DOHH2 (cell line): ENCODE data around the gene PLA2G4E.

ENCODE experiments used
- H3F3A ChIP-seq: fragments of 200-600 bp; sonication (generic), shearing (Covaris generic); 2 replicates; pipeline ENCODE4 v1.6.0; 2016; ENCODE audit warnings: antibody characterized with exemption, mild to moderate bottlenecking; ENCODE audit not compliant: control insufficient read depth, insufficient read depth
- H3K27ac ChIP-seq: fragments of 200-600 bp; sonication (generic); 2 replicates; pipeline ENCODE4 v1.5.1; 2014; ENCODE audit warnings: low read depth, mild to moderate bottlenecking, low read length, moderate library complexity
- H3K27me3 ChIP-seq: fragments of 200-600 bp; sonication (generic); 2 replicates; pipeline ENCODE4 v1.6.1; 2014; ENCODE audit warnings: mild to moderate bottlenecking, low read length, mixed read lengths; ENCODE audit not compliant: control insufficient read depth
- H3K36me3 ChIP-seq: fragments of 200-600 bp; sonication (generic); 2 replicates; pipeline ENCODE4 v1.6.1; 2014; ENCODE audit warnings: mild to moderate bottlenecking, low read length, moderate library complexity, mixed read lengths; ENCODE audit not compliant: control insufficient read depth
- H3K4me1 ChIP-seq: fragments of 200-600 bp; sonication (generic); 2 replicates; pipeline ENCODE4 v1.6.1; 2014; ENCODE audit warnings: mild to moderate bottlenecking, low read length, mixed read lengths; ENCODE audit not compliant: control insufficient read depth
- H3K4me2 ChIP-seq: fragments of 200-600 bp; sonication (generic); 2 replicates; pipeline ENCODE4 v1.6.0; 2014; ENCODE audit warnings: mild to moderate bottlenecking, low read length, moderate library complexity
- H3K4me3 ChIP-seq: fragments of 200-600 bp; sonication (generic); 2 replicates; pipeline ENCODE4 v1.5.1; 2014; ENCODE audit warnings: mild to moderate bottlenecking, low read length, mixed read lengths
- H3K79me2 ChIP-seq: fragments of 200-600 bp; sonication (generic); 2 replicates; pipeline ENCODE4 v1.6.1; 2014; ENCODE audit warnings: mild to moderate bottlenecking, low read length, mixed read lengths; ENCODE audit not compliant: control insufficient read depth
- H3K9me2 ChIP-seq: fragments of 200-600 bp; sonication (generic); replicated peaks from 2 replicates; pipeline ENCODE4 v1.6.1; 2014; ENCODE audit warnings: mild to moderate bottlenecking, low read length, mixed read lengths; ENCODE audit not compliant: control insufficient read depth
- H3K9me3 ChIP-seq: fragments of 200-600 bp; sonication (generic); 2 replicates; pipeline ENCODE4 v1.6.1; 2014; ENCODE audit warnings: antibody characterized with exemption, low read length, mixed read lengths; ENCODE audit not compliant: control insufficient read depth, insufficient read depth
- H4K20me1 ChIP-seq: fragments of 200-600 bp; sonication (generic); 2 replicates; pipeline ENCODE4 v1.6.0; 2014; ENCODE audit warnings: low read depth, mild to moderate bottlenecking, antibody characterized with exemption, low read length, moderate library complexity; ENCODE audit not compliant: control insufficient read depth, insufficient read depth
- EZH2phosphoT487 ChIP-seq: fragments of 200-600 bp; sonication (generic); IDR thresholded peaks from 2 replicates; pipeline ENCODE4 v1.6.1; 2017; ENCODE audit warnings: borderline replicate concordance, mild to moderate bottlenecking, antibody characterized with exemption, low read length, moderate library complexity, mixed read lengths
- TF ChIP-seq, protein P1 (sequence below): fragments of 200-600 bp; sonication (generic); IDR thresholded peaks from one replicate; pipeline ENCODE4 v1.5.1; 2014; ENCODE audit warnings: antibody characterized with exemption, mild to moderate bottlenecking, low read depth, low read length; ENCODE audit not compliant: poor library complexity, severe bottlenecking

The PLA2G4E gene

DNA sequence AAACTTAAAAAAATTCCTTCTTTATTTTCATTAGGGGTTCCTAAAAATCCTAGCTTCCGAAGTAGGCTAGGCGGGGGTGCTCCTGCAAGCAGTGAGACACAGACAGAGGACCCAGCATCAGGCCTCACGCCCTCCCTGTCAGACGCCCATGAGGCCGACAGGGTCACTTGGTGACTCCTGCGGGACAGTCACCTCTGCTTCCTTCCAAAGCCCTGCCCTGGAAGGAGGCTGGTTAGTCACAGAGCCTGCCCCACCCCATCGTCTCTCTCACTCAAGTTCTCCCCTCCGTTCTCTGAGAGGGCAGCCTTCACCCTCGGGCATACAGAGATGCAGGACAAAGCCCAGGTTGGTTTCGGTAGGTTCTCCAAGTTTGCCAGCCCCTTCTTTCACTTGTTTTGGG, 87.1 kb downstream of the PLA2G4E start:
- H3K79me2 ChIP-seq: no peaks in the 10 kb centered on the region
- H3K4me2 ChIP-seq: no peak overlapping the region
- H3K27ac ChIP-seq: no peak overlapping the region
- peaks cover 6% of the 10 kb centered on the region; the same call in 1 of the 2 replicates for H3F3A ChIP-seq
- no peaks in the 10 kb centered on the region for H3K9me2 ChIP-seq
- no peak overlapping the region for H3K4me3 ChIP-seq
- H4K20me1 ChIP-seq: no peaks in the 10 kb centered on the region
- TF ChIP-seq, protein P1, sequence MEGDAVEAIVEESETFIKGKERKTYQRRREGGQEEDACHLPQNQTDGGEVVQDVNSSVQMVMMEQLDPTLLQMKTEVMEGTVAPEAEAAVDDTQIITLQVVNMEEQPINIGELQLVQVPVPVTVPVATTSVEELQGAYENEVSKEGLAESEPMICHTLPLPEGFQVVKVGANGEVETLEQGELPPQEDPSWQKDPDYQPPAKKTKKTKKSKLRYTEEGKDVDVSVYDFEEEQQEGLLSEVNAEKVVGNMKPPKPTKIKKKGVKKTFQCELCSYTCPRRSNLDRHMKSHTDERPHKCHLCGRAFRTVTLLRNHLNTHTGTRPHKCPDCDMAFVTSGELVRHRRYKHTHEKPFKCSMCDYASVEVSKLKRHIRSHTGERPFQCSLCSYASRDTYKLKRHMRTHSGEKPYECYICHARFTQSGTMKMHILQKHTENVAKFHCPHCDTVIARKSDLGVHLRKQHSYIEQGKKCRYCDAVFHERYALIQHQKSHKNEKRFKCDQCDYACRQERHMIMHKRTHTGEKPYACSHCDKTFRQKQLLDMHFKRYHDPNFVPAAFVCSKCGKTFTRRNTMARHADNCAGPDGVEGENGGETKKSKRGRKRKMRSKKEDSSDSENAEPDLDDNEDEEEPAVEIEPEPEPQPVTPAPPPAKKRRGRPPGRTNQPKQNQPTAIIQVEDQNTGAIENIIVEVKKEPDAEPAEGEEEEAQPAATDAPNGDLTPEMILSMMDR: no peak
- no peak for TF ChIP-seq EZH2phosphoT487
- no peaks in the 10 kb centered on the region for H3K9me3 ChIP-seq
- H3K4me1 ChIP-seq: peaks cover 42% of the 10 kb centered on the region
- H3K27me3 ChIP-seq: no peaks in the 10 kb centered on the region
- H3K36me3 ChIP-seq: no peaks in the 10 kb centered on the region

DNA sequence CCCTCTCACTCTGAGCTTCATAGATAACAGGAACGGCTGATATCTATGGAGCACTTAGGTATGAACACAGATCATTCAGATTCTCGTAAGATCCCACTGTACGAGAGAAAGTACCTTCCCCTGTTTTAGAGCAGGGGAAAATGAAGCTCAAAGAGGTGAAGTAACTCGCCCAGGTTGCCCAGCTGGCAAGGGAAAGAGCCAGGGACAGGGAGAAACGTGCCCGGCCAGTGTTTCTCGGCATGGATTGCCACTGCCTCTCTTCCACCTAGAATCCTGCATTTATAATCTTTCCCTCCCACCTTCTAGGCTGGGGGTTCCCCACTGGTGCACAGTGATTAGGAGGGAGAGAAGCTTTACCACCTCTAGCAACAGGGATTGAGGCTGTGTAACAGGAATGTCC, 87.5 kb downstream of the PLA2G4E start:
- Histone ChIP-seq H3K79me2 (no peaks in the 10 kb centered on the region), H3K9me3 (no peaks in the 10 kb centered on the region), H4K20me1 (no peaks in the 10 kb centered on the region), H3K9me2 (no peaks in the 10 kb centered on the region), H3F3A (peaks cover 6% of the 10 kb centered on the region; the same call in 1 of the 2 replicates), H3K27ac (no peak overlapping the region), H3K36me3 (no peaks in the 10 kb centered on the region), H3K4me2 (no peak overlapping the region), H3K4me1 (peaks cover 47% of the 10 kb centered on the region), H3K4me3 (no peak overlapping the region), H3K27me3 (no peaks in the 10 kb centered on the region)
- no peak for TF ChIP-seq EZH2phosphoT487
- TF ChIP-seq, protein P1: no peak

DNA sequence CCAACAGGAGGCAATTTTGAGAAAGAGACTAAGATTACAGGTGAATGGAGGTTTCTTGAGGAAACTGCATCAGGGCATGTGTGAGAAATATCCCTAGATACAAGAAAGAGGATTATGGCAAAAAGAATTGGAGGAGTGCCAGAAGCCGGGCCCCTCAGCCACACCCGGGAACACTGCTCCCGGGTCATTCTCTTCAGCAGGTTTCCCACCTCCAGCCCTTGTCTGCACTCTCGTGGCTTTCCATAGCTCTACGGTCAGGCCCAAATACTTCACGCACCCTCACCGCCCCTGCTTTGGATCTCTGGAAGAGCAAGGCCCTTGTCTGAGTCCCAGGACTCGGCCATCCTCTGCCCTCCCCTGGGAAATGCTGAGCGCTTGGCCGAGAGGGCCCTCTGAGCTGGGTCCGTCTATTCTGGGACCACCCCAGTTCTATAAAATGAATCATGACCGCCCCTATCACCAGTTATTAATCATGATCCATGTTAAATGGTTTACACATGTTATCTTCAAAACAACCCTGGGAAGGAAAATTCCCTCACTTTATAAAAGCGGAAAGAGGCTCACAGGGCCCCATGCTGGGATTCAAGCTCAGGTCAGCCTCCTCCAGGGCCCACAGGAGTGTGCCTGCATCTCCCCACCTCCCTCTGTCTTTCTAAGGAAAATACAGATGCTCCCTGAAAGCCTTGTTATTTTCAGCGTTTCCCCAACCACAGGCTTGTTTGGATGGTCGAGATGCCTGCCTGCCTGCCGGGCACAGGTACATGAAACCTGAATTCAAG, 88.1 kb downstream of the PLA2G4E start:
- TF ChIP-seq, protein P1: no peak
- TF ChIP-seq EZH2phosphoT487: no peak
- Histone ChIP-seq H3K36me3 (no peaks in the 10 kb centered on the region), H3F3A (peaks cover 11% of the 10 kb centered on the region; the same call in 1 of the 2 replicates), H3K27me3 (no peaks in the 10 kb centered on the region), H3K4me1 (peaks cover 51% of the 10 kb centered on the region), H4K20me1 (no peaks in the 10 kb centered on the region), H3K4me2 (no peak overlapping the region), H3K27ac (no peak overlapping the region), H3K79me2 (no peaks in the 10 kb centered on the region), H3K9me2 (no peaks in the 10 kb centered on the region), H3K9me3 (no peaks in the 10 kb centered on the region), H3K4me3 (no peak overlapping the region)
